HG02588 (cell line): ENCODE measurements around the gene RPS6KC1.
"Not testable (repeated sequence)": the region's sequence is repeated elsewhere in the genome, so short reads cannot be mapped to it uniquely, and the experiment has no call there.

ENCODE experiments used
- ATAC-seq: cut with Tn5 transposase; IDR thresholded peaks from one replicate; pipeline ENCODE4 v1.9.1; 2021; ENCODE audit warnings: mild to moderate bottlenecking, moderate library complexity; ENCODE audit not compliant: unreplicated experiment

RPS6KC1 gene

GRCh38 chr1:213273546-213273945 is 222.5 kb downstream of the RPS6KC1 start:
- no peak for ATAC-seq

DNA sequence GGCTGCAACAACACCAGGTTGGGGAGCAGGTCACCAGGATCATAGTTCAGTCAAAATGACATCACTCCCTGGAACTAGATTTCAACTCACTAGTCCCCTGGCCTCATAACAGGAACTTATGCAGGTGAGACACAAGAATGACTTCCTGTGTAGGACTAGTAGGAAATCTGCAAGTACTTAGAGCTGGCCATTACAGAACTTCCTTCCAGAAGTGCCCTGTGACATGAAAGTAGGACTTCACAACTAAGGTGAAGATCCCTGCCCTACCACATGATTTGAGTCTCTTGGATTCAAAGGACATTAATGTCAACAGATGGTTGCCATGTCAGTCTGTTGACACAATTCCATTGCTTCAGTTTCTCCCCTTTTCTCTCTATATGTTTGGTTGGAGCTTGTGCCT is 223.1 kb downstream of the RPS6KC1 start:
- no peak for ATAC-seq

GRCh38 chr1:213275293-213275692 is 224.3 kb downstream of the RPS6KC1 start:
- ATAC-seq = no peak

DNA sequence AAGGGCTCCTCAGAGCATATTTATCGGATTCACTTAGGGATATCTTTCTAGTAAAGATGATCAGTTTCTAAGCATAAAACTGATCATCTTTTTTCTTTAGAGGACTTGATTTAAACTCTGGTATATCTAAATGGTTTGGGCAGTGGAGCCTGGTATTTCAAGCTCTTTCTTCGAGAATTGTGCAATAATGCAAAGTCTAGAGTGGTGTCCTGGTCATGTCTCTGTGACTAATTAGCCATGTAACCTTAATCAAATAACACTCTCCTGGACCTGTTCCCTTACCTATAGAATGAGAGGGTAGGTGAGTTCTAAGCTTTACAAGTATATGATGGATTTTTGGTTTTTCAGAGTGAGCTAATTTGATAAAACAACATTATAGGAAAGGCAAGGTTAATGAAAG is 225.2 kb downstream of the RPS6KC1 start:
- ATAC-seq = no peak

- ATAC-seq = no peak
Observed at GRCh38 chr1:213277036-213277435, 226.0 kb downstream of the RPS6KC1 start.

- ATAC-seq = no peak
Observed at GRCh38 chr1:213279410-213279809, 228.4 kb downstream of the RPS6KC1 start.

GRCh38 chr1:213281640-213282301 is 230.7 kb downstream of the RPS6KC1 start:
- no peak for ATAC-seq

DNA sequence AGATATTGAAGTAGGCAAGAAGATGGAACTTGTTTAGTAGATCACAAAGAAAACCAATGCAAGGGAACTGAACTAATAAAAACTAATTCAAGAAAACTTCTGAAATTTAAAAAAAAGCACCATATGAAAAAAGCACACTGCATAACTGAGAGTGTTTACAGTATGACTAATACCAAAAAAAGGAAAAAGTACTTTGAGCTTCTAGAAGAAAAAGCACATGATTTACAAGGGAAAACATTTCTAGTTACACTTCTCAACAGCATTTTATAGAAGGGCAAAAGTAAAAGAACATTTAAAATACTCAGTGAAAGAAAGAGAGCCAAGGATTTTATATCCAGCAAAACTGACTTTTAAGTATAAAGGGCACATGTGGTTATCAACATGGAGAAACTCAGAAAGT is 233.6 kb downstream of the RPS6KC1 start:
- ATAC-seq = no peak

DNA sequence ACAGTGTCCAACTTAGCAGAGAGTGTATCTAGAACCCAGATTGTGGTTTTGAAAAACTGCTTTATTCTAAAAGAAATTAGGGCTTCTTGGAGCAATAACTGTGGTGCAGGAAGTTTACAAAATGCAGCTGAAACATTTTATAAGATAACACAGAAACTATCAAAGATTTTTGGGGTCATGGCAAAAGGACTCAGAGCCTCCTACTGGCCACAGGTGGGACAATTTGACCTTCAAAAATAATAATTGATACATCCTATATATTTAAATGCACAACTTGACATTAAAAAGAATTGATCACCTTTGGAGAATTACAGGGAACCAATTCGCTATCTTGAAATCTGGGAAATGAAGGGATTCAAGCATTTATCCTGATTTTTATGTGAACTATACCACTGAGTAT is 235.2 kb downstream of the RPS6KC1 start:
- no peak for ATAC-seq

DNA sequence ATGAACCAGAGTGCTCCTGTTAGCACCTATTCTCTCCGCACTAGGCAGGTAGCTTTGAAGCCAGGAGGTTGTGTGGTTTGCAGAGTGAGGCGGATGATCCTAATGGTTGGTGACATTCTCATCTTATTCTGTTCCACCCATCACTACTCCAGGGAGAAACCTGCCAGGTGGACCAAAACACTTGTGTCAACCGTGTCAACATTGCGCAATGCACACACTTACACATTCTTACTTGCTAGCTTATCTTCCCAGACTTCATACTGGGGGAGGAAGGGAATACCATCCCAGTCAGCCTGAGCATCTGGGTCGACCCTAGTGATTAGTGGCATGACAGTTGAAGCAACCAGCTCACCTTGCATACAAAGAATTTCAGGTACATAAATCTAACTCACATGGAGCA is 236.9 kb downstream of the RPS6KC1 start:
- ATAC-seq = no peak

GRCh38 chr1:213291526-213291925 is 240.5 kb downstream of the RPS6KC1 start:
- no peak for ATAC-seq

GRCh38 chr1:213292614-213293013 is 241.6 kb downstream of the RPS6KC1 start:
- no peak for ATAC-seq

GRCh38 chr1:213295860-213296259 is 244.8 kb downstream of the RPS6KC1 start:
- no peak for ATAC-seq

- ATAC-seq = no peak
Observed at GRCh38 chr1:213296558-213296957, 245.5 kb downstream of the RPS6KC1 start.

- no peak for ATAC-seq
Observed at GRCh38 chr1:213297021-213297420, 246.0 kb downstream of the RPS6KC1 start.

DNA sequence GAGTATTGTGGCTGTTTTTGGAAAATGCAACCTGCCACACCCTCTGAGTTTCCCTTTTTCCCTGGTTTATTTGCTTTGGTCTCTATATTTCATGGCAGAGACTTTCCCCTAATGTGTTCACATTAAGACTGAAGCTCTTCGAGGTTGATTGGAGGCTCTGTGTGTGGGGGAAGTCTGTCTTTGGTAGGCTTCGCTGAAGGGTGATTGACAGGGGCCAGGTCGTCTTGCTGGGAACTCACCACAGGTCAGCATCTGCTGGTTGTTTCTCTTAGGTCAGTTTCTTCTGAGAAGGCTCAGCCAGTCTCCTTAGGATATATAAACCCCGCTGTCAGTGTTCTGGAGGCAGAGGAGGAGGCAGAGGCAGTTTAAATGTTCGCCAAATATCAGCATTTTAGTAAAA is 249.4 kb downstream of the RPS6KC1 start:
- ATAC-seq = no peak

DNA sequence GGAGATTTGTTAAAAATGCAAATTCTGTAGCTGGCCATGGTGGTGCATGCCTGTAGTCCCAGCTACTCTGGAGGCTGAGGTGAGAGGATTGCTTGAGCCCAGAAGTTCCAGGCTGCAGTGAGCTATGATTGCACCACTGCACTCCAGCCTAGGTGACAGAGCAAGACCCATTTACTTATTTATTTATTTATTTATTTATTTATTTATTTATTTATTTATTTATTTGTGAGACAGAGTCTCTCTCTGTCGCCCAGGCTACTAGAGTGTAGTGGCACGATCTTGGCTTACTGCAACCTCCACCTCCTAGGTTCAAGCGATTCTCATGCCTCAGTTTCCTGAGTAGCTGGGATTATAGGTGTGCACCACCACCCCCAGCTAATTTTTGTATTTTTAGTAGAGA is 250.5 kb downstream of the RPS6KC1 start:
- ATAC-seq = not testable (repeated sequence)

GRCh38 chr1:213303286-213303685 is 252.2 kb downstream of the RPS6KC1 start:
- no peak for ATAC-seq

DNA sequence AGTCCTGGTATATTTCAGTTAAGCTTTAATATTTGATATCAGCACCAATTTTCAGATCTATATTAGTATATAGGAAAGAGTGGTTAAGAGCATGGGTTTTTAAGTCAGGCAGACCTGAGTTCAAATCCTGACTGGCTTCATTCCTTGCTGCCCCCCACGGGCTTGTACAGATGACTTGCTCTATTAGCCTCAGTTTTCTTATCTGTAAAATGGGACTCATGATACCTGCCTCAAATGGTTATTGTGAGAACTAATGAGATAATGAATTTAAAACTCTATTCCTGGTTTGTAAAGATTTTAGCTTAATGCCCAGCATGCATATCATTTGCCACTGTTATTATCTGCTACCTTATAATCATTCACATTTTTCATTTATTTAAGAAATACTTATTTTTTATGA is 264.5 kb downstream of the RPS6KC1 start:
- no peak for ATAC-seq

- ATAC-seq = not testable (repeated sequence)
Observed at GRCh38 chr1:213318458-213318857, 267.4 kb downstream of the RPS6KC1 start.

- no peak for ATAC-seq
Observed at GRCh38 chr1:213320191-213320870, 269.3 kb downstream of the RPS6KC1 start.
